HUES64 (cell line): ENCODE data around the gene ZDHHC21.

Source experiments
- H3K27ac ChIP-seq: 2 replicates; pipeline ENCODE4 v1.7.0; 2013; ENCODE audit warnings: low read depth, low read length, inconsistent platforms
- H3K27me3 ChIP-seq: 2 replicates; pipeline ENCODE4 v1.6.1; 2013; ENCODE audit warnings: mild to moderate bottlenecking, low read length; ENCODE audit not compliant: insufficient read depth
- H3K36me3 ChIP-seq: 2 replicates; pipeline ENCODE4 v1.6.1; 2013; ENCODE audit warnings: mild to moderate bottlenecking, low read length; ENCODE audit not compliant: insufficient read depth
- H3K4me1 ChIP-seq: 2 replicates; pipeline ENCODE4 v1.6.1; 2013; ENCODE audit warnings: mild to moderate bottlenecking, low read length, moderate library complexity; ENCODE audit not compliant: insufficient read depth
- H3K4me3 ChIP-seq: 2 replicates; pipeline ENCODE4 v1.5.1; 2013; ENCODE audit warnings: mild to moderate bottlenecking, low read length, moderate library complexity
- H3K9ac ChIP-seq: 2 replicates; pipeline ENCODE4 v1.6.1; 2013; ENCODE audit warnings: mild to moderate bottlenecking, low read depth, low read length
- H3K9me3 ChIP-seq: 2 replicates; pipeline ENCODE4 v1.6.1; 2013; ENCODE audit warnings: low read depth, low read length; ENCODE audit not compliant: insufficient read depth
- WGBS: fragments of 150-250, 120-280 bp; methylation state at CpG from one replicate; pipeline ENCODE4 v1.1.7; 2013; ENCODE audit warnings: missing lambda C conversion rate; 5-methylcytosine and 5-hydroxymethylcytosine counted together

ZDHHC21 gene

DNA sequence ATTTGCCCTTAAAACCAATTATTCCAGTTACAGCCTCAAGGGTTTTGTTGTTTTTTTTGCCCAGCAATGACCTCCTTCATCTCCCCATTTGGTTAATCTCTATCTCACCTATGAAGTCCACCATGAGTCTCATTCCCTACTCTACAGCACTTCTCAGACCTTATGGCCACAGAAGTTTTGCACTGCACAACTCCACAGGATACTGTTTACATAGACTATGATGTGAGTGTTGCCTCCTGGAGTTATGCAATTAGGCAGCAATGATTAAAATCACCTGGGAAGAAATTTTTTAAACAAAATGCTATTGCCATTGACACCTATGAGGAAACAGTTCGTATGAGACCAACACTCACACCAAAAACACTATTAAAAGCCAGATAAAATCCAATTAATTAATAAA lies 39.7 kb downstream of the ZDHHC21 start:
- H3K9me3 ChIP-seq, result peaks cover 16% of the 10 kb centered on the region
- H3K36me3 ChIP-seq, result peaks cover 32% of the 10 kb centered on the region; the same call in 1 of the 2 replicates
- no peak overlapping the region for H3K9ac ChIP-seq
- no peak overlapping the region for H3K27ac ChIP-seq
- WGBS, result 100% methylated on average over 1 of the region's 1 CpG
- no peaks in the 10 kb centered on the region for H3K4me1 ChIP-seq
- H3K27me3 ChIP-seq, result no peaks in the 10 kb centered on the region
- H3K4me3 ChIP-seq, result no peak overlapping the region

DNA sequence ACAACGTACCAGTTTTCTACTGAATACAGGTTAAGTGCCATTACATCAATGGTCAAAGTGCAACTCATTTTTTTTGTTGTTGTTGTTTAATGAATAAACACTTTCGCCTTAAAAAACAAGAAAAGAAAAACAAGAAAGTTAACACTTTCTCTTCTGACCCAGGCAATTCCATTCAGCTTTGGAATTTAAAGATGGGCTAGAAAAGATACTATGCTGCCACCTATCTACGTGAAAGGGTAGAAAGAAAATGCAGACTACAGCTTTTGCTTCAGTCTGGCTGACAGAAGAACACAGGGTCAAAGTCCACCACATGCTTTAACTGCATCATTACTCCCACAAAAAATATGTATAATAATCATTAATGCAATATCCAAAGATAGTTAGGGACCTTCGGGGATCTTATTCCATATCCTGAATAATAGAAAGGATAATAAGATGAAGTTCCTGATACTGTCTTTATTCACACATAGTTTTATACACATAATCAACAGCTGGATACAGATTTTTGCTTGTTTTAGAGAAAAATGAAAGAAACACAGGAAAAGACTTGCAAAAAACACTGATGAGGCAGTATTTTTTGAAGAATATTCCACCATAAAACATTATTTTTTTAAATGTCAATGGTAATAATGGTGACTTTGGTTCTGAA lies 40.4 kb downstream of the ZDHHC21 start:
- Histone ChIP-seq H3K9ac (no peak overlapping the region), H3K27me3 (no peaks in the 10 kb centered on the region), H3K36me3 (peaks cover 28% of the 10 kb centered on the region; the same call in 1 of the 2 replicates), H3K9me3 (peaks cover 16% of the 10 kb centered on the region), H3K4me3 (no peak overlapping the region), H3K27ac (no peak overlapping the region), H3K4me1 (no peaks in the 10 kb centered on the region)
- 48% methylated on average over 2 of the region's 4 CpGs for WGBS

DNA sequence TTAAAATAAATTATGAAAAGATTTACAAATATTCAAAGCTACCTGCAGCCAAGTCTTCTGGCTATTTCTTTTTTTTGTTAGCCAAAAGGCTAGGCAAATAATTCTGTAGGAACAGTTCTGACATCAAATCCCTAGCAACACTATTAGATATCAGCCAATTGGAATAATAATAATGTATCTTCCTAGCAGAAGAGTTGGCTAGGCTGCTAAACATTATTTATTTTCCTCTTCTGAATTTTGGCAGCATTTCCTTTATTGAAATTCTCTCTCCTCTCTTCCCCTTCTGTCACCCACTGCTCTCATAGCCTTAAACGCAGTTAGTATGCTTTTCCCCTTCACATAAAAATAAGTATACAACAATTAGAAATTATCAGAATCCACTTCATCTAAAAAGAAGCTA lies 42.6 kb downstream of the ZDHHC21 start:
- Histone ChIP-seq H3K27ac (no peak overlapping the region), H3K36me3 (peaks cover 15% of the 10 kb centered on the region; the same call in 1 of the 2 replicates), H3K9ac (no peak overlapping the region), H3K9me3 (peaks cover 12% of the 10 kb centered on the region), H3K4me1 (no peaks in the 10 kb centered on the region), H3K4me3 (no peak overlapping the region), H3K27me3 (no peaks in the 10 kb centered on the region)
- 100% methylated on average over 1 of the region's 1 CpG for WGBS

DNA sequence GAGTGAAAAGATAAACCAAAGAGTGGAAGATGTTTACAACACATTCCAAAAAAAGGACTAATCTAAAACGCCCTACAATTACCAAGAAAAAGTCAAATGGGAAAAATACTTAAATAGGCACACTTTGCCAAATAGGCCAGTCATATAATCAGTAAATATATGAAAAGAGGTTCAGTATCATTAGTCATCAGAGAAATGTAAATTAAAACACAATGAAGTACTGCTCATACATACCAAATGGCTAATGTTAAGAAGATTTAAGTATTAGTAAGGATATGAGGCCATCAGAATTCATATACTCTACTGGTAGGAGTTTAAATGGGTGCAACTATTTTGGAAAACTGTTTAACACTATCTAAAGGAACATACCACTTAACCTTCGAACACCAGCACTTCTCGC lies 47.6 kb downstream of the ZDHHC21 start:
- Histone ChIP-seq H3K27ac (no peak overlapping the region), H3K36me3 (no peaks in the 10 kb centered on the region), H3K9ac (no peak overlapping the region), H3K9me3 (no peaks in the 10 kb centered on the region), H3K4me1 (no peaks in the 10 kb centered on the region), H3K4me3 (no peak overlapping the region), H3K27me3 (no peaks in the 10 kb centered on the region)
- WGBS, result 98% methylated on average over 2 of the region's 3 CpGs

DNA sequence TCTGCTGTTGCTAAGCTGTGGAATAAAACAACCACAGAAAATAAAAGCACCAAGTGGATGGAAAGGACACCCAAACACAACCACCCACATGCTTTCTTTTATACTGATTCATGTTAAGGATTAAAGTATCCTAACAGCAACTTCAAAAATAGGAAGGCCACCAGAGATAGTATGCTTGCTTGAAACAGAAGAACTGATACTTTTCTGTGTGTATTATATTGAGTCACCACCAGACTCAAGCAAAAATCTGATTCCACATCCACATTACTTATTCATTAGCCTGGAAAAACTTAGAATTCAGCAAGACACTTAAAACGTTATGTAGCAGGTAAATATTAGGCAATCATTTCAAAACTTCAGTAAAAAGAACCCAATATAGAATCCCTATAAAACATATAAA lies 52.3 kb downstream of the ZDHHC21 start:
- H3K9ac ChIP-seq, result no peak overlapping the region
- H3K27me3 ChIP-seq, result no peaks in the 10 kb centered on the region
- H3K36me3 ChIP-seq, result no peaks in the 10 kb centered on the region
- 100% methylated on average over 1 of the region's 1 CpG for WGBS
- peaks cover 7% of the 10 kb centered on the region; the same call in 1 of the 2 replicates for H3K4me1 ChIP-seq
- H3K4me3 ChIP-seq, result no peak overlapping the region
- no peak overlapping the region for H3K27ac ChIP-seq
- H3K9me3 ChIP-seq, result no peaks in the 10 kb centered on the region

DNA sequence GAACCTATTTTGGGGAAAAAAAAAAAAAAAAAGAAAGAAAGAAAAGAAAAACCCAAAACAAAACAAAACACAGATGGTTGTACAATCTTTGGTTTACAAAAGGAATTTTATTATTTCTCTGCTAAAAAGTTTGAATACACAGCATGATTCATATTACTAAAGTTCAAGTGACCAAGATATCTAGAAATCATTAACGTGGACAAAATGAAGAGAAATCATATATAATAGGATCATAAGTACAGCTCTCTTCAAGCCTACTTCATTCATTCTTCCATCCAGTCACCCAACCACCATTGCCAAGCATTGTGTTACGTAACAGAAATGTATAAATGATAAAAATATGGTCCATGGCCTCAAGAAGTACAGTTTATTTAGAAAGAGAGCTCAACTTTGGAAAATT lies 52.9 kb downstream of the ZDHHC21 start:
- Histone ChIP-seq H3K36me3 (no peaks in the 10 kb centered on the region), H3K9ac (no peak overlapping the region), H3K27ac (no peak overlapping the region), H3K27me3 (no peaks in the 10 kb centered on the region), H3K4me1 (peaks cover 7% of the 10 kb centered on the region; the same call in 1 of the 2 replicates), H3K9me3 (no peaks in the 10 kb centered on the region), H3K4me3 (no peak overlapping the region)
- 67% methylated on average over 1 of the region's 2 CpGs for WGBS

DNA sequence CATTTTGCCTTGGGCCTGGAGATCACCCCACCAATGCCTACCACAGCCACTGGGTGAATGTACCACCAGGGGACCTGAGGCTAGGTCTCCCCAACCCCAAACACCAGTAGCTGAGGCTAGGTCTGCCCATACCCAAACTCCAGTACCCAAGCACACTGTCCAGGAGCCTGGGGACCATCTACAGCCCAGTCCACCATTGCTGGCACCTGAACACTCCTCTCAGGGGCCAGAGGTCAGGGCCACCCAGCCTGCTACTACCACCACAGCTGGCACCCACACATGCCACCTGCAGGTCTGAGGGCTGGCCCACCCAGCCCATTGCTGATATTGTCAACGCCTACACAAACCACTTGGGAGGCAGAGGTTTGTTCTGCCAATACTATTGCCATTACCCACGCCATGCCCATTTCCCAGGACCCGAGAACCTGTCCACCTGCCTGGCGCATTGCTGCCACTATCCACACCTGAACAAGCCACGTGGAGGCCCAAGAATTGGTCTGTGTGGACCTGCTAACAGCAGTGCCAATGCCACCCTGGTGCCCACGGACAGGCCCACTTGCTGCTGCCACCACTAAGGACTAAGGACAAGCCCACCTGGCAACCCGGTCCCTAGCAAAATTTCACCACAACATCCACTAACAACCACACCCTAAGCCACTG lies 59.2 kb downstream of the ZDHHC21 start:
- no peak overlapping the region for H3K27ac ChIP-seq

DNA sequence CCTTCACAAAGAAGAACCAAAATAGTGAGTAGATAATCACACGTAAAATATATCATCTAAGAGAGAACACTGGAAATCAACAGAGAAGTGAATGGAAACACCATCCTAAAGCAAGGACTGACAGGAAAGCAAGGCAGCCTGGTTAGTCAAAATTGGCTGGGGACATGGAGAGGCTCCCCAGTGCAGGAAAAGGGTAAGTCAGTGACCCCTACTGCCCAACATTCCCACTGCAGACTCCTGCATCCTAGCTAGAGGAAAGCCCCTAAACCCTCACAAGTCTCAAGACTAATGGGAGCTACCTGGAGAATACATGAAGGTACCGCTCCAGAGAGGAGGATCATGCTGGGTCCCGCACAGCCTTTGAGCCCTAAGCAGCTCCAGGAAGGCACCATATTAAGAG lies 60.1 kb downstream of the ZDHHC21 start:
- Histone ChIP-seq H3K27ac (no peak overlapping the region), H3K9ac (no peak overlapping the region), H3K9me3 (no peaks in the 10 kb centered on the region), H3K36me3 (peaks cover 11% of the 10 kb centered on the region; the same call in 1 of the 2 replicates), H3K27me3 (no peaks in the 10 kb centered on the region), H3K4me3 (no peak overlapping the region), H3K4me1 (peaks cover 16% of the 10 kb centered on the region; the same call in 1 of the 2 replicates)
- WGBS, result 92% methylated on average over 3 of the region's 3 CpGs

More for the DNA sequence above, 59.2 kb downstream of the ZDHHC21 start:
- peaks cover 11% of the 10 kb centered on the region; the same call in 1 of the 2 replicates for H3K36me3 ChIP-seq
- 94% methylated on average over 7 of the region's 7 CpGs for WGBS
- no peaks in the 10 kb centered on the region for H3K27me3 ChIP-seq
- H3K4me1 ChIP-seq, result peaks cover 10% of the 10 kb centered on the region; the same call in 1 of the 2 replicates
- H3K4me3 ChIP-seq, result no peak overlapping the region
- no peak overlapping the region for H3K9ac ChIP-seq
- no peaks in the 10 kb centered on the region for H3K9me3 ChIP-seq

DNA sequence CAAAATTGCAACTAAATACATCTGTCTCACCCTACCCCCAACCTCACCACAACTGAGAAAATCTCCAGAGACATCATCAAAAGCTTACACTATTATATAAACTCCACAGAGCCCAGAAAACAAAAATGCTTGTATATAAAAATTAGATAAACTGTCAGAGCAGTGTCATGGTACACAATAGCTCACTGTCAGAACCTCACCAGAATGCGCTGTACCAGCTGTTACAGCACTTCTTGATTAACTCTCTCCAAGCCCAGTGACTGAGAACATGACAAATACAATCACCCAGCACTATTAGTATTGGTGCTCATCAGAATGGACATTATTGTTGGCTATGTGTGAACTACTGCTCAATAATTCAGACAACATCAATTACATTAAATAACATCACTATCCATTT lies 65.7 kb downstream of the ZDHHC21 start:
- Histone ChIP-seq H3K9ac (no peak overlapping the region), H3K27me3 (no peaks in the 10 kb centered on the region), H3K9me3 (no peaks in the 10 kb centered on the region), H3K36me3 (peaks cover 11% of the 10 kb centered on the region; the same call in 1 of the 2 replicates), H3K27ac (no peak overlapping the region), H3K4me1 (peaks cover 12% of the 10 kb centered on the region; the same call in 1 of the 2 replicates), H3K4me3 (no peak overlapping the region)
- 93% methylated on average over 1 of the region's 1 CpG for WGBS

DNA sequence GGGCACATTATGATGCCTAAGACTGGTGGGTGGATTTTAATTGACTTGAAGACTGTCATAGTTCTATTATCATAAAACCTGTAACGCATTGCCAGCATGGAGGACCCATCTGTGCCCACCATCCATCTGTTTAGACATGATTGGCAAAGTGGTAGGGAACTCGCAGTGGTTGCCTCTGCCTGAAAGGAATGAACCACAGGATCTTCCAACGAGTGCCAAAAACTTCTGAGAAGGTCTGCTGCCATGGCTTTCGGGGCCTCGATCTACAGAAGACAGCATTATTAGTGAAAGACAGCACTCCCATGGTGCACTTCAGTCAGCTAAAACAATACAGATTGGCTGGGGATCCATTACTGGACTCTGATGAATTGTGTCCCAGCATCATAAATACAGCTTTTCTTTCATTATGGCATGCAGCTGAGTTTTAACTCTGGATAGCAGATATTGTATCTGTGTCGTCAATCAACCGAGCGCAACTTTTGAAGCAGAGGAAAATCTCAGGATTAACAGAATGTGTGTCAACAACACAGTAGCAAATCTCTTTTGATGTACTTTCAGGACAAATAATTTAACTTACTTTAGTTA lies 74.3 kb downstream of the ZDHHC21 start:
- Histone ChIP-seq H3K9me3 (no peaks in the 10 kb centered on the region), H3K4me1 (no peaks in the 10 kb centered on the region), H3K36me3 (peaks cover 4% of the 10 kb centered on the region; the same call in 1 of the 2 replicates), H3K9ac (no peak overlapping the region), H3K27me3 (no peaks in the 10 kb centered on the region), H3K27ac (no peak overlapping the region), H3K4me3 (no peak overlapping the region)
- 95% methylated on average over 8 of the region's 8 CpGs for WGBS
